Natural killer cell (primary cell): ENCODE measurements around the gene EPHB2. TPM values are rescaled to one million over a fixed set of nuclear protein-coding genes. Genes with fewer than 3 reads are reported as not detected.
"Not testable (repeated sequence)": the region's sequence is repeated elsewhere in the genome, so short reads cannot be mapped to it uniquely, and the experiment has no call there.

Source experiments
- ATAC-seq, 3 donors: fragments of 150-1000 bp in 2 of 3; fragments of 200-7000 bp in 1 of 3; cut with Tn5 transposase; 1 replicate in 1 of 3; 2 replicates in 2 of 3; pipeline ENCODE4 v1.10.0; 2021; ENCODE audit warnings: mild to moderate bottlenecking in 2 of 3, moderate library complexity in 2 of 3
- DNase-seq, 2 donors: peaks; one replicate each; pipeline versions ENCODE4 v3.0.0 to v3.0.0-alpha.2; 2013 to 2021; ENCODE audit warnings: mixed read lengths in 1 of 2
- H3K27ac ChIP-seq: one replicate; pipeline ENCODE4 v1.5.1; 2013; ENCODE audit warnings: mild to moderate bottlenecking, low read length
- H3K27me3 ChIP-seq: one replicate; pipeline ENCODE4 v1.6.1; 2013; ENCODE audit warnings: low read length; ENCODE audit not compliant: control insufficient read depth, insufficient read depth
- H3K36me3 ChIP-seq: one replicate; pipeline ENCODE4 v1.6.1; 2013; ENCODE audit warnings: low read length; ENCODE audit not compliant: control insufficient read depth, insufficient read depth
- H3K4me1 ChIP-seq: one replicate; pipeline ENCODE4 v1.6.1; 2013; ENCODE audit warnings: low read length; ENCODE audit not compliant: control insufficient read depth, insufficient read depth
- H3K4me3 ChIP-seq: one replicate; pipeline ENCODE4 v1.5.1; 2013; ENCODE audit warnings: low read length
- H3K9me3 ChIP-seq: one replicate; pipeline ENCODE4 v1.6.1; 2013; ENCODE audit warnings: low read length; ENCODE audit not compliant: control insufficient read depth, insufficient read depth
- H3K27ac Mint-ChIP-seq, 2 donors: one replicate each; pipeline ENCODE4 v1.8.0; 2022; ENCODE audit warnings: mild to moderate bottlenecking in 2 of 2, mixed read lengths in 2 of 2, moderate library complexity in 1 of 2
- H3K27me3 Mint-ChIP-seq, 2 donors: one replicate each; pipeline ENCODE4 v1.8.0; 2022; ENCODE audit warnings: low read depth in 2 of 2, mixed read lengths in 2 of 2
- H3K36me3 Mint-ChIP-seq: one replicate; pipeline ENCODE4 v1.8.0; 2022; ENCODE audit warnings: mixed read lengths
- H3K4me1 Mint-ChIP-seq, 2 donors: one replicate each; pipeline ENCODE4 v1.8.0; 2022; ENCODE audit warnings: mixed read lengths in 2 of 2
- H3K4me3 Mint-ChIP-seq: one replicate; pipeline ENCODE4 v1.8.0; 2022; ENCODE audit warnings: mild to moderate bottlenecking, moderate library complexity, mixed read lengths
- H3K9me3 Mint-ChIP-seq, 2 donors: one replicate each; pipeline ENCODE4 v1.8.0; 2022; ENCODE audit warnings: mixed read lengths in 2 of 2
- CTCF ChIP-seq: fragments of 200-600 bp; IDR thresholded peaks from one replicate; pipeline ENCODE4 v1.8.0; 2022; ENCODE audit warnings: antibody characterized with exemption
- WGBS: methylation state at CpG from one replicate; pipeline ENCODE4 v1.1.7; 2013; ENCODE audit warnings: missing lambda C conversion rate; ENCODE audit not compliant: insufficient coverage; 5-methylcytosine and 5-hydroxymethylcytosine counted together
- intact Hi-C: fragments of 100-400 bp; cut with micrococcal nuclease; formaldehyde crosslinking; loops from one replicate; pipeline ENCODE4 v1.14.2; 2022
- total RNA-seq, 4 donors: library from RNA; stranded (reverse); fragments of 120-200 nt in 1 of 4; gene quantifications; one replicate each; pipeline versions ENCODE4 v1.2.3 to v1.2.4, GENCODE V29; 2013 to 2022

Gene EPHB2
- total RNA-seq, 3 donors from 2014 or later (not counting 1 experiment from before 2014, with no cell fraction given) = 0.14 to 0.23 TPM; not detected in 1

GRCh38 chr1:22665752-22666151, 44.9 kb upstream of the EPHB2 start:
- no peak overlapping the region for H3K27ac Mint-ChIP-seq
- TF ChIP-seq CTCF = no peak
- H3K27me3 Mint-ChIP-seq = peaks cover 9 to 13% of the 10 kb centered on the region in 2 donors
- no peaks in the 10 kb centered on the region for H3K27me3 ChIP-seq
- no peaks in the 10 kb centered on the region for H3K36me3 ChIP-seq
- no peak overlapping the region for H3K27ac ChIP-seq
- 71% methylated on average over 7 of the region's 7 CpGs for WGBS
- intact Hi-C loops = no loop called here
- no peak for ATAC-seq
- H3K4me3 ChIP-seq = no peak overlapping the region
- no peak overlapping the region for H3K4me3 Mint-ChIP-seq
- H3K9me3 ChIP-seq = no peaks in the 10 kb centered on the region
- H3K36me3 Mint-ChIP-seq = no peaks in the 10 kb centered on the region
- no peaks in the 10 kb centered on the region for H3K4me1 Mint-ChIP-seq
- H3K9me3 Mint-ChIP-seq = no peaks in the 10 kb centered on the region
- no peak for DNase-seq
- H3K4me1 ChIP-seq = no peaks in the 10 kb centered on the region

GRCh38 chr1:22666412-22666811, 44.2 kb upstream of the EPHB2 start:
- Histone ChIP-seq H3K4me1 (no peaks in the 10 kb centered on the region), H3K36me3 (no peaks in the 10 kb centered on the region), H3K9me3 (no peaks in the 10 kb centered on the region), H3K4me3 (no peak overlapping the region), H3K27me3 (no peaks in the 10 kb centered on the region), H3K27ac (no peak overlapping the region)
- peaks cover 9 to 13% of the 10 kb centered on the region in 2 donors for H3K27me3 Mint-ChIP-seq
- no peaks in the 10 kb centered on the region for H3K4me1 Mint-ChIP-seq
- DNase-seq = no peak
- ATAC-seq = no peak
- H3K4me3 Mint-ChIP-seq = no peak overlapping the region
- no peak for TF ChIP-seq CTCF
- no peak overlapping the region for H3K27ac Mint-ChIP-seq
- H3K36me3 Mint-ChIP-seq = no peaks in the 10 kb centered on the region
- intact Hi-C loops = no loop called here
- H3K9me3 Mint-ChIP-seq = no peaks in the 10 kb centered on the region
- 72% methylated on average over 2 of the region's 2 CpGs for WGBS

- H3K9me3 ChIP-seq, DNase-seq, H3K27me3 ChIP-seq, H3K27ac ChIP-seq, H3K4me3 Mint-ChIP-seq, H3K4me1 Mint-ChIP-seq, ATAC-seq, H3K36me3 ChIP-seq, H3K27ac Mint-ChIP-seq, intact Hi-C loops, H3K36me3 Mint-ChIP-seq, H3K9me3 Mint-ChIP-seq, H3K4me1 ChIP-seq, H3K4me3 ChIP-seq: not testable (repeated sequence)
- H3K27me3 Mint-ChIP-seq = peaks cover 9 to 19% of the 10 kb centered on the region in 2 donors
- 79% methylated on average over 2 of the region's 2 CpGs for WGBS
These were observed 41.8 kb upstream of the EPHB2 start for GRCh38 chr1:22668840-22669239.

- no peak for TF ChIP-seq CTCF
- H3K4me3 ChIP-seq = no peak overlapping the region
- no peak overlapping the region for H3K27ac Mint-ChIP-seq
- no peaks in the 10 kb centered on the region for H3K36me3 ChIP-seq
- H3K27me3 ChIP-seq = no peaks in the 10 kb centered on the region
- intact Hi-C loops = no loop called here
- ATAC-seq (no peak), DNase-seq (no peak)
- no peaks in the 10 kb centered on the region for H3K36me3 Mint-ChIP-seq
- no peaks in the 10 kb centered on the region for H3K9me3 Mint-ChIP-seq
- 54% methylated on average over 12 of the region's 12 CpGs for WGBS
- no peak overlapping the region for H3K27ac ChIP-seq
- H3K4me3 Mint-ChIP-seq = no peak overlapping the region
- H3K9me3 ChIP-seq = no peaks in the 10 kb centered on the region
- peaks cover 17 to 28% of the 10 kb centered on the region in 2 donors for H3K27me3 Mint-ChIP-seq
- no peaks in the 10 kb centered on the region for H3K4me1 ChIP-seq
- no peaks in the 10 kb centered on the region for H3K4me1 Mint-ChIP-seq
These were observed 40.2 kb upstream of the EPHB2 start for GRCh38 chr1:22670352-22670975.
